GF-D8 (cell line): ENCODE results near the gene APLP1.
"Not testable (repeated sequence)": the region's sequence is repeated elsewhere in the genome, so short reads cannot be mapped to it uniquely, and the experiment has no call there.

ENCODE experiments used
- DNase-seq: peaks from one replicate; lab custom pipeline; 2025; lab: John Stamatoyannopoulos, UW

Gene APLP1

DNA sequence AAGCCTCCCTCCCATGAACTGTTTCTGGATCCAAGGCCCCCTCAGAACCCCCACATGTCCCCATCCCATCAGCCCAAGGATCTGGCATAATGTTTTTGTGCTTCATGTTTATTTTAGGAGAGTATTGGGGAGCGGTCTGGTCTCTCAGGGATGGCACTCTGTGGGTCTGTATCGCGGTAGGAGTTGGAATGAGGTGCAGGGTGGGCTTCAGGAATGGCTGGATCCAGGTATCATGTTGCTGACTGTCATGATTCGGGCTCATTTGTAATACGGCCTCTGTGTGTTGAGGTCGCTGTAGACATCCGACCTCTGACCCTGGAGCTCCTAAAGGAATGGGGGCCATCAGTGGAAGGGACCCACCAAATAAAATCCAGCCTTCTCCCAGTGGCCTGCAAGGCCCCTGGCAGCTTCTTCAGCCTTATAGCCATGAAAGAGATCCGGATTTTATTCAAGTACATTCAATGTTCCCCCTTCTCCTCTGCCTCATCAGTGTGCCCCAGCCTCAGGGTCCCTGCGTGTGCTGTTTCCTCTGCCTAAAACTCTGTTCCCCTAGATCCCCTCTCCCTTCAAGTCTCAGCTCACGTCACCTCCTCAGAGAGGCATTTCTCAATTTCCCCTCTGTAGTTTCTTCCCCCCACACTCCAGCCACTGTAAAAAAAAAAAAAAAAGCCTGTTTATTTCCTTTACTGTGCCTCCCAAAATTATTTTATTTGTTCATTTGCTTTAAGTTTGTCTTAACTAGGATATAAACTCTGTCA lies 36.1 kb downstream of the APLP1 start:
- DNase-seq, result peak; percentile 56

DNA sequence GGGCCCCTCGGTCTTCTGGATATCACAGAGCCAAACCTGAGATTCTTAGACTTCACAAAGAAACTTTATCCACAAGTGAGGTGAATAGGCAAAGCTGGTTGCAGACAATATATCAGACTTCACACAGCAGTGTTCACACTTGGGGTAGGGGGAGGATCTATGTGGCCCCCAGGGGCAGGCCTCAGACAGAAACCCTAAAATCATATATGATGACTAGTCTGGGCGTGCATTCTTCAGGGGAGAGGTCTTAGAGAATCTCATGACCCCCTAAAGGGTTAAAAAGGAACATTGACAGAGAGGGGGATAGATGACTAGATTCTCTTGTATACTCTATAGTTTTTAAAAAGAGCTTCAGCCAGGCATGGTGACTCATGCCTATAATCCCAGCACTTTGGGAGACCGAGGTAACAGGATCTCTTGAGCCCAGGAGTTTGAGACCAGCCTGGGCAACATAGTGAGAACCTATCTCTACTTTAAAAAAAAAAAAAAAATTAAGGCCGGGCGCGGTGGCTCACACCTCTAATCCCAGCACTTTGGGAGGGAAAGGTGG lies 36.9 kb downstream of the APLP1 start:
- DNase-seq, result no peak

DNA sequence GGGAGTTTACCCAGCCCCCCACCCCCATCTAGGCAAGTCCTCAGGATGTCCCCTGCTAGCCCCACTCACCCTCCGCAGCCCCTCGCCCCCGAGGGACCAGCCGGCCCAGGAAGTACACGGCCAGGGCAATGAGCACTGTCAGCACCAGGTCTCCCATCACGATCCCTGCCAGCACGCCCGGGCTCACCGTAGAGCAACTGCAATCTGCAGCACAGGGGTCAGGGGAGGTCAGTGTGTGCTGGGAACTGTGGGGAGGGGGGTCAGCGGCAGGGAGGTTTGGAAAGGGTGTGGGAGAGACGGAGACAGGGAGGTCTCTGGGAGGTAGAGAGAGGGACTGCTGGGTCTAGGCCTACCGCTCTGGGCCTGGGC lies 39.0 kb downstream of the APLP1 start:
- no peak for DNase-seq

DNA sequence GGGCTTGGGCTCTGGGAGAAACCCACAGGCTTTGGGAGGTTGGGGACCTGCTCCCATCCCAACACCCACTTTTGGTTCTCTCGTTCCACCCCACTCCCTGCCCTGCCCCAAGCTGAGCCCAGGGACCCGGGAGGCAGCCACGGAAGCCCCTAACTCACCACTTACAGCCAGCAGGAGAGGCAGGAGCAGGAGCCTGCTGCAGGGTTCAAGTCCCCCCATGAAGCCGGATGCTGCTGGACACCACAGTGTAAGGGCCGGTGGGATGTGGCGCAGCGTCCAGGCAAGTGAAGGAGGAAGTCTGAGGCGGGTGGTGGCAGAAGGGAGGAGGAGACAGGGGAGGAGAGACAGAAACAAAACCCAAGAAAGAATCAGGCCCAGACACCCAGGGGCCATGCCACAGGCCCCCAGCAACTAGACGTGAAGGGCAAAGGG lies 39.7 kb downstream of the APLP1 start, which contains the start of gene TYROBP:
Gene TYROBP, minus strand, starts transcription at position 286 of the 432 bp plus-strand sequence. Its CDS starts 67 bp downstream, at position 219.
- peak; percentile 23 for DNase-seq

DNA sequence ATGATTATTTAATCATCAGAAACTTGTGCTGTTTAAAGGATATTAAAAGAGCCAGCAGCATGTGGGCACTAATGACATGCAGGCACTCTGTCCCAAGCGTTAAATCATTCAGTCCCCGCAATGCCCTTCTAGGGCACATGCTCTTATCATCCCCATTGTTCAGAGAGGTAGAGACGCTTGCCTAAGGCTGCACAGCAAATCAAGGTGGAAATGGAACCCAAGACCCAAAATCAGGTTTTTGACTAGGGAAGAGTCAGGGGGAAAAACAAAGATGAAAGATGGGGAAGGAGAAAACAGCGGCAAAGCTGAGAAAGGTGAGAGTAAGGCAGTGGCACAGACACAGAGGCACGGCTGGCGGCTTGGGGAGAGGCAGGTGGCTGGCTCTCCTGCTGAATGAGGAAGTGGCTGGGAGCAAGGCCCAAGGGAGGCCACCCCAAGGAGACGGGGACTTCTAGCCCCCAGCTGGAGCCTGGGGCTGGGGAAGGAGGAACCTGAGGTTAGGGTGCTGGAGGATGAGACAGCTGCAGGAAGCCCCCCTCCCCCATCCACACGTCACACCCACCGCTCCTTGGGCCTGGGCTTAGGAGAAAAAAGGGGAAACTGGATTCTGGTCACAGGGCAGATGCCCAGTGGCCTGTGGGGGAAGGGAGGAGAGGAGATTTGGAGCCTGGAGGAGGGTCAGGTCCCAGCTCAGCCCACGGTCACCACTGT lies 40.8 kb downstream of the APLP1 start:
- DNase-seq, result peak; percentile 98

DNA sequence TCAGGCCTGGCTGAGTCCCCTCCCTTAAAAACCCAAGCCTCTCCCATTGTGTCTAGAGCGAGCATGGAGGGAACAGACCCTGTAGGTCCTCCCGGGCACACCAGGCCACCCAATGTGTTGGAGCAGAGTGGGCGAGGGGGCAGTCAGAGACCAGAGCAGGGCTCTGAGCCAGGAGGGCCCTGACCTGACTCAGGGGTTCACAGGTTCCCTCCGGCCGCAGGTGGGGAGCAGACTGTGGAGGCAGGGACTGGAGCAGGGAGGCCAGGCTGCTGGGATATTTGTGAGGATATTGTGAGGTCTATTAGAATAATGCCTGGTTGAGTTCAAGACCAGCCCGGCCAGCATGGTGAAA lies 41.3 kb downstream of the APLP1 start:
- no peak for DNase-seq

DNA sequence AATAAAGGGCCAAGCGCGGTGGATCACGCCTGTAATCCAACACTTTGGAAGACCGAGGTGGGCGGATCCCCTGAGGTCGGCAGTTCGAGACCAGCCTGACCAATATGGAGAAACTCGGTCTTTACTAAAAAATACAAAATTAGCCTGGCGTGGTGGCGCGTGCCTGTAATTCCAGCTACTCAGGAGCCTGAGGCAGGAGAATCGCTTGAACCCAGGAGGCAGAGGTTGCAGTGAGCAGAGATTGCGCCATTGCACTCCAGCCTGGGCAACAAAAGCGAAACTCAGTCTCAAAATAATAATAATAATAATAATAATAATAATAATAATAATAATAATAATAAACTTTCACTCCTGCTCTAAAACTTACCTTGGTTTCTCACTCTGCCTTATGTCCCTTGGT lies 42.0 kb downstream of the APLP1 start:
- DNase-seq, result not testable (repeated sequence)

DNA sequence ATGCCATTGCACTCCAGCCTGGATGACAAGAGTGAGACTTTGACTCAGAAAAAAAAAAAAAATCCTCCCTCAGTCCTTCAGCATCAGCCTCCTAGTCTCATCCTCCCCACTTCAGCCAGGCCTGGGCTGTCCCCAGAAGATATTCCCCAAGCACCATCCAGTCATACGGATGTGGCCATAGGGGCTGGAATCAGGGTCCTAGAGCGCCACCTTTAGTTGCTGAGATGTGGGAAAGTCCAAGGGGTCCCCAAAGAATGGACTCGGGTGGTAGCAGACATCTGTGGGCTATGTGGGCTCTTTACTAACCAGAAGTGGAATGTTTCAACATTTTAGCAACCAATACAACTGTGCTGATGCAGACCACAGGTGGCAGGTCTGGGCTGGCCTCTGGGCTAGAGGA lies 42.8 kb downstream of the APLP1 start:
- DNase-seq, result peak; percentile 14

DNA sequence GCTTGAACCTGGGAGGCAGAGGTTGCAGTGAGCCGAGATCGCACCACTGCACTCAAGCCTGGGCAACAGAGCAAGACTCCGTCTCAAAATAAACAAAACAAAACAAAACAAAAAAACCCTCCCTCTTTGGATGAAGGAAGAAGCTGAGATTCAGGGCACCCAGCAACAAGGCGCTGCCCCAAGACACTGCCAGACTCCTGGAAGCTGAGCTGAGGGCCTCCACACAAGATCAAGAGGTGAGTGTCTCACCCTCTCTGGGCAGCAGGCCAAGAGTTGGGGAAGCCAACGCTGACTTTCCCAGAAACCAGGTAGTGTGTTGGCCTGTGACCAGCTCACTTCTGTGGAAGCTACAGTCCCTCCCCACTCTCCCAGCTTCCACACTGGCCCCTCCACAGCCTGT lies 43.4 kb downstream of the APLP1 start:
- DNase-seq, result no peak

DNA sequence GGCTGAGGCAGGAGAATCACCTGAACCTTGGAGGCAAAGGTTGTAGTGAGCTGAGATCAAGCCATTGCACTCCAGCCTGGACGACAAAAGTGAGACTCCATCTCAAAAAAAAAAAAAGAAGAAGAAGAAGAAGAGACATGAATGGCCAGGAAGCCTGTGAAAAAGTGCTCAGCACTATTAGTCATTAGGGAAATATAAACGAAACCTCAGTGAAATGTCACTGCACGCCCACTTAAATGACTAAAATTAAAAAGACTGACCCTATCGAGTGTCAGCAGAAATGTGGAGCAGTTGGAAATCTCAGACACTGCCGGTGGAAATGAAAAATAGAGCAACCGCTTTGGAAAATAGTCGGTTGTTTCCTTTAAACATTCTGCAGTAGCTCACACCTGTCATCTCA lies 45.2 kb downstream of the APLP1 start:
- DNase-seq, result no peak

DNA sequence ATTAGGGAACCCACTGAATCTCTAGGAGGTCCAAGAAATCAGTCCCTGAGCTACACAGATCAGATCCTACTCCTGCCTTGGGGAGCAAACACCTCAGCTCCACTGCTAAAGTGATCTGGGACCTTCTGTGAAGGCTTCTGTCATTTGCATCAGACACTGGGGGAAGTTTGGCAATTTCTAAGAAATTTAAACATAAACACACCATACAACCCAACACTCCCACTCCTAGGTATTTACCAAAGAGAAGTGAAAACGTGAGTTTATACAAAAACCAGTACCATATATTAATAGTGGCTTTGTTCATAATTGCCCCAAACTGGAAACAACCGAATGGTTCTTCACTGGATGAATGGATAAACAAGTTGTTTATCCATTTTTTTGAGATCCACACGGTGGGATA lies 47.1 kb downstream of the APLP1 start:
- no peak for DNase-seq

DNA sequence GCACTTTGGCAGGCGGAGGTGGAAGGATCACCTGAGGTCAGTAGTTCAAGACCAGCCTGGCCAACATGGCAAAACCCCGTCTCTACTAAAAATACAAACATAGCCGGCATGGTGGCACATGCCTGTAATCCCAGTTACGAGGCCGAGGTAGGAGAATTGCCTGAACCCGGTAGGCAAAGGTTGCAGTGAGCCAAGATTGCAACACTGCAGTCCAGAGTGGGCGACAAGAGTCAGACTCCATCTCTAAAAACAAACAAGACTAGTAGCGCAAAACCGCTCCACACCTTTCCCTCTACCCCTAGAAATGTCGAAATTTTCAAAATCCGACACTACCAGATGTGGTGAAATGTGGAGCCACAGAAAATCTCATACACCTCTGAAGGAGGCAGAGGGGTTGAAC lies 50.9 kb downstream of the APLP1 start:
- no peak for DNase-seq

DNA sequence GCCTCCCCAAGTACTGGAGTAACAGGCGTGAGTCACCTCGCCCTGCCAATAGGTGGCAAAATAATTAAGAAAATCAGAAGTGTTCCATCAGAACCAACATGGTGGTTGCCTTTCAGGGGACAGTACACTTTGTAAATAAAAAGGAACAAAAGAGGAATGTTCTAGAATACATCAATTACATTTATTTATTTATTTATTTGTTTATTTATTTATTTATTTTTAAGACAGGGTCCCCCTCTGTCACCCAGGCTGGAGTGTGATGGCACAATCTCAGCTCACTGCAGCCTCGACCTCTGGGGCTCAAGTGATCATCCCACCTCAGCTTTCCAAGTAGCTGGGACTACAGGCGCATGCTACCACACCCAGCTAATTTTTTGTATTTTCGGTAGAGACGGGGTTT lies 52.6 kb downstream of the APLP1 start:
- DNase-seq, result no peak

DNA sequence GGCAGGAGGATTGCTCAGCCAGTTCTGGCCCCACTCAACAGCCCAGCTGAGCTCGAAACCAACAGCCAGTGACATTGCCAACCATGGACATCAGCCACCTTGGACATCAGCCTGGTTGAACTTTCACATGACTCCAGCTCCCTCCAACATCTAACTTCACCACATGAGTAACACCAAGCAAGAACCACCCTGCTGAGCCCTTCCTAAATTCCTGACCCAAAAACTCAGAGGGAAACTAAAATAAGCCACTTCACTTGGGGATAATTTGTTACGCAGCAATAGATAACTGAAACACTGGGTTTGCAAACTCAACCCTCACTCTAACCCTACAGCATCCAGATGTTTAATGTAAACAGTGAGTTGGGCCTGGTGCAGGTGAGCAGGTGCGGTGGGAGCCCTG lies 57.1 kb downstream of the APLP1 start:
- DNase-seq, result no peak

DNA sequence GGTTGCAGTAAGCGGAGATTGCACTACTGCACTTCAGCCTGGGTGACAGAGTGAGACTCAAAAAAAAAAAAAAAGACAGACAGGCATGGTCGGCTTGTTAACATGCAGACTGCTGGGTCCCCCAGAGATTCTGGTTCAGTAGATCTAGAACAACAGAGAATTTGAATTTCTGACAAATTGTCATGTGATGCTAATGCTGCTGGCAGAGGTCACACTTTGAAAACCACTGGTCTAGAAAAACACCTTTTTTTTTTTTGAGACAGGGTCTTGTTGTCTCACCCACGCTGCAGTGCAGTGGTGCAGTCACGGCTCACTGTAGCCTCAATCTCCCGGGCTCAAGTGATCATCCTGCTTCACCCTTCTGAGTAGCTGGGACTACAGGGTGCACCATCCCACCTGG lies 60.1 kb downstream of the APLP1 start:
- no peak for DNase-seq
